IMR-90 (cell line): ENCODE data around the gene DICER1. TPM values are rescaled to one million over a fixed set of nuclear protein-coding genes. Genes with fewer than 3 reads are reported as not detected.

Source experiments
- ATAC-seq: fragments of 200-7000 bp; cut with Tn5 transposase; 2 replicates; pipeline ENCODE4 v1.9.1; 2020; ENCODE audit warnings: low read depth, mild to moderate bottlenecking, moderate library complexity
- BruUV-seq: library from RNA; stranded (reverse); fragments of 400-500 nt; replicated peaks from 2 replicates; lab custom pipeline; 2021; lab: Mats Ljungman, UMichigan
- CTCF ChIA-PET: fragments of 300-600 bp; formaldehyde crosslinking; extraction: SDS; loops from one replicate; lab custom pipeline; 2021; ENCODE audit warnings: antibody characterized with exemption; lab: Yijun Ruan, JAX
- POLR2A ChIA-PET: fragments of 300-600 bp; sonication (Branson Sonifier 250); formaldehyde crosslinking; loops from one replicate; lab custom pipeline; 2022; ENCODE audit warnings: antibody characterized with exemption; ENCODE audit not compliant: unreplicated experiment; lab: Charles Lee
- DNase-seq: peaks from one replicate; pipeline ENCODE4 v3.0.0; 2013
- H2AFZ ChIP-seq: replicated peaks from 2 replicates; pipeline ENCODE3; 2013; ENCODE audit warnings: low read length, mild to moderate bottlenecking; ENCODE audit not compliant: poor library complexity
- H2AK5ac ChIP-seq: 2 replicates; pipeline ENCODE4 v1.6.1; 2013; ENCODE audit warnings: low read depth, low read length, inconsistent platforms
- H2AK9ac ChIP-seq: replicated peaks from 2 replicates; pipeline ENCODE3; 2013; ENCODE audit warnings: mild to moderate bottlenecking, low read depth, low read length, moderate library complexity; ENCODE audit not compliant: poor library complexity
- H2BK120ac ChIP-seq: 2 replicates; pipeline ENCODE4 v1.6.1; 2013; ENCODE audit warnings: low read depth, low read length, inconsistent platforms
- H2BK15ac ChIP-seq: 3 replicates; pipeline ENCODE4 v1.6.1; 2013; ENCODE audit warnings: low read depth, low read length, inconsistent platforms
- H2BK20ac ChIP-seq: 2 replicates; pipeline ENCODE4 v1.6.1; 2013; ENCODE audit warnings: low read depth, mild to moderate bottlenecking, inconsistent platforms, low read length, moderate library complexity
- H2BK5ac ChIP-seq: 2 replicates; pipeline ENCODE4 v1.6.1; 2013; ENCODE audit warnings: mild to moderate bottlenecking, low read depth, low read length, inconsistent platforms; ENCODE audit not compliant: poor library complexity, severe bottlenecking
- H3K14ac ChIP-seq: replicated peaks from 2 replicates; pipeline ENCODE4 v1.6.1; 2013; ENCODE audit warnings: low read depth, low read length, inconsistent platforms
- H3K18ac ChIP-seq: 2 replicates; pipeline ENCODE4 v1.6.1; 2013; ENCODE audit warnings: low read depth, low read length, control low read depth
- H3K23ac ChIP-seq: 2 replicates; pipeline ENCODE4 v1.6.1; 2013; ENCODE audit warnings: low read depth, low read length, inconsistent platforms
- H3K27ac ChIP-seq: 2 replicates; pipeline ENCODE4 v1.5.1; 2013; ENCODE audit warnings: mild to moderate bottlenecking, control low read depth, low read length; ENCODE audit not compliant: insufficient read depth
- H3K27me3 ChIP-seq: 2 replicates; pipeline ENCODE4 v1.6.1; 2013; ENCODE audit warnings: low read length; ENCODE audit not compliant: control insufficient read depth, insufficient read depth
- H3K36me3 ChIP-seq: 2 replicates; pipeline ENCODE4 v1.6.1; 2013; ENCODE audit warnings: low read length, mixed read lengths; ENCODE audit not compliant: control insufficient read depth, insufficient read depth
- H3K4ac ChIP-seq: 2 replicates; pipeline ENCODE4 v1.6.1; 2013; ENCODE audit warnings: low read depth, low read length, inconsistent platforms
- H3K4me1 ChIP-seq: 2 replicates; pipeline ENCODE4 v1.6.1; 2013; ENCODE audit warnings: low read length, mixed read lengths; ENCODE audit not compliant: control insufficient read depth, insufficient read depth
- H3K4me2 ChIP-seq: 2 replicates; pipeline ENCODE4 v1.6.1; 2013; ENCODE audit warnings: low read depth, mild to moderate bottlenecking, control low read depth, low read length, moderate library complexity
- H3K4me3 ChIP-seq: 2 replicates; pipeline ENCODE4 v1.5.1; 2013; ENCODE audit warnings: low read depth, mild to moderate bottlenecking, control low read depth, low read length, moderate library complexity; ENCODE audit not compliant: insufficient read depth
- H3K56ac ChIP-seq: 2 replicates; pipeline ENCODE4 v1.6.1; 2013; ENCODE audit warnings: low read length, inconsistent platforms; ENCODE audit not compliant: insufficient read depth; ENCODE audit errors: extremely low read depth
- H3K79me1 ChIP-seq, 2 experiments: 2 replicates each; pipeline ENCODE4 v1.6.1; 2013; ENCODE audit warnings: low read length in 2 of 2, inconsistent platforms in 1 of 2, low read depth in 1 of 2
- H3K9ac ChIP-seq: 2 replicates; pipeline ENCODE4 v1.6.1; 2013; ENCODE audit warnings: low read depth, low read length, control low read depth
- H3K9me1 ChIP-seq: 2 replicates; pipeline ENCODE4 v1.6.1; 2013; ENCODE audit warnings: low read length, inconsistent platforms; ENCODE audit not compliant: insufficient read depth
- H3K9me3 ChIP-seq: 2 replicates; pipeline ENCODE4 v1.6.1; 2013; ENCODE audit warnings: low read length; ENCODE audit not compliant: control insufficient read depth, insufficient read depth
- H4K20me1 ChIP-seq: 2 replicates; pipeline ENCODE4 v1.6.1; 2013; ENCODE audit warnings: low read length, inconsistent platforms; ENCODE audit not compliant: insufficient read depth
- H4K5ac ChIP-seq: 2 replicates; pipeline ENCODE4 v1.6.1; 2013; ENCODE audit warnings: mild to moderate bottlenecking, low read depth, low read length, control low read depth
- H4K8ac ChIP-seq, 2 experiments: 2 replicates each; pipeline ENCODE4 v1.6.1; 2013; ENCODE audit warnings: low read depth in 2 of 2, low read length in 2 of 2, control low read depth in 1 of 2, inconsistent platforms in 1 of 2
- H4K91ac ChIP-seq: 2 replicates; pipeline ENCODE4 v1.6.1; 2013; ENCODE audit warnings: low read depth, low read length, inconsistent platforms; ENCODE audit not compliant: insufficient read depth
- CEBPB ChIP-seq: IDR thresholded peaks from 2 replicates; pipeline ENCODE4 v1.6.1; 2012; ENCODE audit warnings: low read depth, low read length, improper control_type of control experiment
- CHD1 ChIP-seq: IDR thresholded peaks from 2 replicates; pipeline ENCODE4 v1.6.1; 2012; ENCODE audit warnings: low read depth, low read length, improper control_type of control experiment
- WGBS, 2 experiments: methylation state at CpG; one replicate each; pipeline versions ENCODE4 v1.1.5 to v1.1.7; 2013; ENCODE audit warnings: missing lambda C conversion rate in 2 of 2; ENCODE audit not compliant: insufficient read length in 1 of 2; ENCODE audit errors: extremely low coverage in 2 of 2; 5-methylcytosine and 5-hydroxymethylcytosine counted together
- dilution Hi-C: fragments of 300-500 bp; cut with HindIII; formaldehyde crosslinking; loops from one replicate; pipeline ENCODE4 v1.14.3; 2018; ENCODE audit warnings: low sequenced_read_pairs; ENCODE audit not compliant: unreplicated experiment
- in situ Hi-C: fragments of 300-500 bp; cut with MboI; formaldehyde crosslinking; loops from 3 replicates; pipeline ENCODE4 v1.14.3; 2019; ENCODE audit warnings: low sequenced_read_pairs, inconsistent platforms, mixed read lengths
- intact Hi-C: fragments of 100-400 bp; cut with micrococcal nuclease; formaldehyde crosslinking; loops from 2 replicates; pipeline ENCODE4 v1.10.0; 2022
- polyA plus RNA-seq, 3 experiments: library from polyadenylated mRNA; depleted of rRNA; stranded (reverse); fragments of >200 nt; gene quantifications; 2 replicates each; pipeline ENCODE4 v1.2.3, GENCODE V29; 2012; ENCODE audit warnings: low replicate concordance in 1 of 3
- total RNA-seq: library from RNA; depleted of rRNA; stranded (reverse); fragments of >200 nt; gene quantifications from 2 replicates; pipeline ENCODE4 v1.2.3, GENCODE V29; 2012

DICER1 gene
- total and polyA plus RNA-seq, 2 of the 4 experiments (the other 2 are of a cell fraction): 9.7 to 49.5 TPM

DNA sequence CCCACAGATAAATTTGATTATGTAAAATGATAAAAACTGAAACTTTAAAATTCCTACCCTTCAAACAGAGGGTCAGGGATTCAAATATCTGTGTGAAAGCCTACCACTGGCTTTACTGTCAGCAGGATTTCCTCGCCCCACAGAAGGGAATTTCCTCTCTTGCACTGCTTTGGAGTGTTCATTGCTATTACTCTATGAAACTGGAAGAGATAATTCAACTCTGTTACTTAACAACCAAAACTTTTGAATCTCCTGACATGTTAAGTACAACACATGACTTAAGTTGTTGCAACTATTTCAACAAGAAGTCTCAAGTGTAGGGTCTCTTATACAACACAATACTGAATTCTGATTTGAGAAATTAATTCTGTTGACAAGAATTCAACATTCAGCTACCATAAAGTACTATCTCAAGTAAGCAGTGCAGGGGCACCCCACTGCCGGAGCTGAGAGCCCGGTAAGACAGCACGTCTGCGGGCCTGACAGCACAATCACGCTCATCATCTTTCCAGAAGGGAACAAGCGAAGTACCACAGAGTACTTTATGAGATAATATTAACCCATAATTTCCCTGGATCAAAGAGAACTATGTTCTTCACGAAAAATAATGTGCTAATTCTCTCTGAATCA lies 22.9 kb downstream of the DICER1 start:
- no peak for TF ChIP-seq CHD1
- peak; percentile 74 for TF ChIP-seq CEBPB
- no peak overlapping the region for H2BK20ac ChIP-seq
- no peak overlapping the region for H2AFZ ChIP-seq
- H3K27ac ChIP-seq: peak overlapping the region; percentile 76; the same call in 1 of the 2 replicates
- H4K20me1 ChIP-seq: peaks cover 9% of the 10 kb centered on the region
- POLR2A ChIA-PET: no interaction called here
- peaks cover 3% of the 10 kb centered on the region; the same call in 1 of the 2 replicates for H3K36me3 ChIP-seq
- intact Hi-C loops (no loop called here), dilution Hi-C loops (no loop called here), in situ Hi-C loops (loop anchor here (25.0 kb wide), 1 partner anchor 378 kb away; the partner anchor contains the start of gene SYNE3)
- H2AK9ac ChIP-seq: no peak overlapping the region
- H3K23ac ChIP-seq: no peak overlapping the region
- peaks cover 19% of the 10 kb centered on the region for H3K4me1 ChIP-seq
- H3K4ac ChIP-seq: 0 out of 2 replicates have a peak overlapping the region, but pooled peaks have one; percentile 36
- BruUV-seq: no TSS peak
- H3K18ac ChIP-seq: peak overlapping the region; percentile 42
- H3K4me2 ChIP-seq: peak overlapping the region; percentile 43
- peak overlapping the region; percentile 85; the same call in 1 of the 2 replicates for H4K5ac ChIP-seq
- peaks cover 16 to 53% of the 10 kb centered on the region in 2 experiments for H3K79me1 ChIP-seq
- no peak; the same call in 1 of the 2 replicates for ATAC-seq
- no peak overlapping the region; the same call in 2 of the 3 replicates for H2BK15ac ChIP-seq
- no peaks in the 10 kb centered on the region for H3K27me3 ChIP-seq
- H4K91ac ChIP-seq: no peak overlapping the region; the same call in 1 of the 2 replicates
- peak overlapping the region; percentile 71; the same call in 1 of the 2 replicates for H3K14ac ChIP-seq
- no peak overlapping the region for H2BK120ac ChIP-seq
- no peak overlapping the region for H2AK5ac ChIP-seq
- H3K56ac ChIP-seq: no peak overlapping the region
- DNase-seq: peak; percentile 76
- no peaks in the 10 kb centered on the region for H3K9me3 ChIP-seq
- no peak overlapping the region for H4K8ac ChIP-seq
- no peak overlapping the region for H3K9ac ChIP-seq
- no peak overlapping the region for H3K4me3 ChIP-seq
- CTCF ChIA-PET: no interaction called here
- H3K9me1 ChIP-seq: peaks cover 10% of the 10 kb centered on the region
- 97% methylated on average over 6 of the region's 8 CpGs; no CpG with 5 or more reads in 1 of the 2 experiments for WGBS, 2 experiments
- H2BK5ac ChIP-seq: peak overlapping the region; percentile 93
